GM21526 (cell line): Measurements from ENCODE around the gene HSD11B2.

Experiments used
- ATAC-seq: cut with Tn5 transposase; IDR thresholded peaks from one replicate; pipeline ENCODE4 v1.9.1; 2021; ENCODE audit warnings: moderate library complexity; ENCODE audit not compliant: unreplicated experiment, low FRiP score

HSD11B2 gene

DNA sequence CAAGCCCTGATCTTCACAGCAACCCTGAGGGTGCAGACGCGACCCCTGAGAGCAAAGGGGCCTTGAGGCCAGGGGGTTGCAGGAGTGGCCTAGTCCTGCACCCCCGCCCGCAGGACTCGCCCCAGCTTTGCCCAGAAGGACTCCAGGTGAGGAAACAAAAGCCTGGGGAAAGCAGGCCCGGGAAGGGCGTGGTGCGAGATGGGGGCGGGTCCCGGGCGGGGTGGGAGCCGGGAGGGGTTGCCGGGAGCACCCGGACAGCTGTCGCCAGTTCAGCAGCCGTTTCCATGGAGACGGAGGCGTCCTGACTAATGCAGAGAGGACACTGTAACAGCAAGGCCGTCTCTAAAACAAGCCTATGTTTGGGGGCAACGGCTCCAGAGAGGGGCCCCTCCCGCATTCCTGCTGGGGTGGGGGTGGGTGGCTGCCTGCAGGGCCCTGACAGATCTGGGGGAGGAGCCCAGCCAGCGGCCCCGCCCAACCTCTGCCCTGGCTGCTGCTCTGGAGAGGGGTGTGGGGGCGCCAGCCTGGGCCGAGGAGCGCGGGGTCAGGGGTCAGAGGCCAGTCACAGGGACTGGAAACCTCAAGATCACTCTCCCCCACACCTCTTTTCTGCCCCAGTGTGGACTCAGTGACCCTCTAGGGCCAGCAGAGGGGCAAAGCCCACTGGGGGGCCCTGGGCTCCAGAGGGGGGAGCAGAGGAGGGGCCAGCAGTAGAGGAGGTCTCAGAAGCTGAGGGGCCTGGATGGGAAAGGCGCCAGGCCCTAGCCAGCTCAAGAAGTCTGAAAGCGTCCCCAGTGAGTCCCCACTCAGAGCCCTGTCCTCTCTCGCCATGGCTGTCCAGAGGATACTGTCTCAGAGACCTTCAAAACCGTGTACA lies 34.5 kb upstream of the HSD11B2 start:
- ATAC-seq = no peak

DNA sequence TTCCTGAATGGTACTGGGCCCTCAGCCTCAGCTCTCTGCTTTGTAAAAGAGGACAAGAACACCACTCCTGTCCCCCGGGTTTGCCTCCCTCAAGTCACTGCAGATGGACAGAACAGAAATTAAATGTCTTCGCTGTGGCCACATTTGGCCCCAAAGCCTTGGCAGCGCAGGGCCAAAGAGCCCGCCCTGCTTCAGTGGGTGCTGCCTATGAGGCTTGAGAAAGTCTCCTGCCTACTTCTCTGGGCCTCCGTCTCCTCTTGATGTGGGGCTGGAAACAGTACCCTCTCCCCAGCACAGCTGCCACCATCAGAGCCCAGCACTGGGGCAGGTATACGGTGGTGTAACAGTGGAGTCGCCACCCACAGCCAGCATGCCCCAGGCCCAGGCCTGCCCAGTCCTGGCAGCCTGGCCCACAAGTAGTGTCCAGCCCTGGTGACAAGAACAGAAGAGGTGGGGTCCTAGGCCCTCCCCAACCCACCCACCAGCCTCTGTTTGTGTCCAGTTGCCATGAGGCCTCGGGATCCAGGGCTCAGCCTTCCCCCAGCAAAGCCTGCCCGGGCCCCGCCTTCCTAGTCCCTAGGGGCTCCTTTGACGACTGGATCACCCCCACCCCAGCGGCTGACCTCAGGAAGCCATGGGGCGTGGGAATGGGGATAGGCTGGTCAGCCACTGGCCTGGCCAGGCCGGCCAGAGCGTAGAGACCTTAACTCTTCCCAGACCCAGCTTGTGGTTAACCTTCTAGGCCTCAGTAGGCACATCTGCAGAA lies 33.7 kb upstream of the HSD11B2 start:
- ATAC-seq = no peak

DNA sequence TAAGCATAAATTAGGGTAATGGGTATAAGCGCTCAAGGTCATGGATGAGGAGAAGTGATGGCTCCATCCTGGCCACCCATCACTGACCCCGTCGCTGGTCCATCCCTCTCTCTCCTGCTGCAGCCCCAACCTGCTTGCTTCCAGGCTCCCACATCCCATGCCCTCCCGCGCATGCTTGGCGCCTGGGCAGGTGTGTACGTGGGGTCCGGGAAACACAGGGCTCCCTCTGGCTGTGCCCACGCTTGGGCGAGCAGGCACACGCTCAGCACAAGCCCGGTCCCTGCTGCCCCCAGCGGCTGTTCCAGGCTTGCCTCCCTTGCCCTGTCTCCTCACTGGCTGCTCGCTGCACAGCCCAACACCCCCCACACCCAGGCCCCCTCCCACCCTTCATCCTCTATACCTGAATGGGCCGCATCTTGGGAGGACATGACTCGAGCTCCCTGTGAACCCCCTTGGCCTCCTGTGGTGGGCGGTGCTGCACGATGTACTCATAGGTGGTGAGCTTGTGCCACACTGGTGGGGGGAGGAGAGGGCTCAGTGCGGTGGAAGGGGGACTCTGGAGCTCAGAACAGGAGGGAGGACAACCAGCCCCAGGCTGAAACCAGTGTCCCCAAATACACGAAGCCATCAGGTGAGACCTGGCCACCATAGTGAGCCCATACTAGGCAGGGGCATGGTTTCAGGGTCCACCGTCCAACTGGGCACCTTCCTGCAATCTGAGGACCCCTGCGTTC lies 32.9 kb upstream of the HSD11B2 start:
- no peak for ATAC-seq

GRCh38 chr16:67398546-67399217 lies 32.2 kb upstream of the HSD11B2 start:
- no peak for ATAC-seq

- ATAC-seq = no peak
These were observed 31.6 kb upstream of the HSD11B2 start for GRCh38 chr16:67399218-67399733.

DNA sequence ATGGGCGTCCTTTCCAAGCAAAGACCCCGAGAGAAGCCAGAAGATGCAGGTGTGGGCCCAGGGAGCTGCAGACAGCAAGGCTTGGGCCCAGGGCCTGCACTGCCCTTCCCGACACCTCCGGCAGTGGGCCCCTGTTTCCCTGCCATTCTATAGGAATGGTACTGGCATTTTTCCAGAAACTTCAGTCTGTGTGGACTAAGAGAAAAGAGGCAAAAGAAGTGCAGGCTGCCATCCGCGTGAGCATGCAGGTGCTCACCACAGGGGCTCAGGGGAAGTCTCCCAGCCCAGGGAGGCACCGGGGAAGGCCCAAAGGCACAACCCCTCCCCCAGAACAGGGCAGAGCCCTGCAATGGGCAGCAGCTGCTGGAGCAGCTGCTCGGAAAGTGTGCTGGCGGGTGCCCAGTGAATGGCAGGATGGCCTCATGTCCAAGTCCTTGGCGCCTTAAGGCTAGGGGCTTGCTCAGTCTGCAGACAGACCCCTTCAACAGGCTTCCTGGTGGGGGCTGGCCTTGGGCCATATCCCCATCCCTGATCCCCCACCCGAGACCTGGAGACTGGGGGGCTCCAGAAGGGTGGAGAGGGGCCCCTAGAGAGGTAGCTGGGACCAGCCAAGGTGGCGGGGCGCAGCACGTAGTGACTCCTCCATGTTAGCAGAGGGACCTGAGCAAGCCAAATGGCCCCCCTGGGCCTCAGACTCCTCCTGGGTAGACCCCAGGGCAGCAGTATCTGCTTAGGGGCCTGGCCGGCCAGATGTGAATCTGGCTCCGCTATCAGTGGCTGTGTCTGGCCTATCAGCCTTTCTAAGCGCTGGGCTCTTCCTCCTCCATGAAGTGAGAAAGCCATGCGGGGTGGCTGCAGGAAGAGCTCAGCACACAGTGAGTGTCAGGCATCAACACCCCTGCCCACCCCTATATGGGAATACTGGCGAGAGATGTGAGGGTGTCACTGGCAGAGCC lies 30.9 kb upstream of the HSD11B2 start:
- ATAC-seq = no peak

GRCh38 chr16:67400901-67401300 lies 30.0 kb upstream of the HSD11B2 start:
- ATAC-seq = no peak

GRCh38 chr16:67403976-67404555 lies 26.9 kb upstream of the HSD11B2 start:
- ATAC-seq = no peak

- no peak for ATAC-seq
These were observed 26.1 kb upstream of the HSD11B2 start for GRCh38 chr16:67404740-67405226.

GRCh38 chr16:67405336-67405735 lies 25.6 kb upstream of the HSD11B2 start:
- no peak for ATAC-seq

GRCh38 chr16:67406111-67406971 lies 24.6 kb upstream of the HSD11B2 start:
- ATAC-seq = no peak

DNA sequence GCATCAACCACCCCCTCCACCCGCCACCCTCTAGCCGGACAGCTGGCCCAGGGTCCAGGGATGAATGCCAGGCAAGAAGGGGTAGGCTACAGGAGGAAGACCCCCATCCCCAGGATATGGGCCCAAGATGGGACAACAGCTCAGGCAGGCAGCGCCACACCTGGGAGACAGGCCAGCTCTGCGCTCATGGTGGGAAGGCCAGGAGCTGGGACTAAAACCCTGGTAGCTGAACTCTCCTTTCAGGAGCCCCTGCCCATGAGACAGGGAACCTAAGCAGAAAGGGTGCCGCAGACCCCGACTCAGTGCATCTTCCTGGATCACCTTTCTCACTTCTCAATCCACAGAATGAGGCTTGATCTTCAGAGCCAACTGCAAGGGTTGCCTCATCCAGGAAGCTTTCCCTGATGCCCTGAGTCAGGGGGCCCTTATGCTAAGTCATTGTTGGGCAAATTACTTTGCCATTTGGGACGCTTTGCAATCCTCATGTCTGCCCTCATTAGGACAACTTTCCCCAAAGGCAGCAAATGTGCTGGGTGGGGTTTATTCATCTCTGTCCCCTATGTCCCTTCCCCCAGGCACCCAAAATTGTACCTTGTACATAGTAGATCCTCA lies 23.6 kb upstream of the HSD11B2 start:
- no peak for ATAC-seq

DNA sequence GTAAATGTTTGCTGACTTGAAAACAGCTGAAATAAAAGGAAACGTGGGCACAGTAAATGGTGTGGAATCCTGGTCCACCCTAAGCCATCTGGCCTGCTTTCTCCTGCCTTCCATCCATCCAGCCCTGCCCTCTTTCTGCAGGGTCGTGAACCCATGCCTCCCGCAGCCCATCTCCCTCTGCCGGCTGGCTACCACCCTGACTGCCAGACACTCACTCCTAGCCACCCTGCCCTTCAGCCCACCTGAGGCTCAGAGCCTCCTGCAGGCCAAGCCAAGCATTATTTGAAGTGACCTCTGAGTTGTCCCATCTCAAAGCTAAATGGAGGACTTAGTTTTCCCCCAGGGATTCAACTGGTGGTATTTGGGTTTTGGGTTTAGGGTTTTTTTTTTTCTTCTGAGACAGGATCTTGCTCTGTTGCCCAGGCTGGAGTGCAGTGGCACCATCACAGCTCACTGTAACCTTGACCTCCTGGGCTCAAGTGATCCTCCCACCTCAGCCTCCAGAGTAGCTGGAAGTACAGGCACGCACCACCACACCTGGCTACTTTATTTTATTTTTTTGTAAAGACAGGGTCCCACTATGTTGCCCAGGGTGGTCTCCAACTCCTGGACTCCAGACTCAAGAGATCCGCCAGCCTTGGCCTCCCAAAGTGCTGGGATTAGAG lies 23.0 kb upstream of the HSD11B2 start:
- no peak for ATAC-seq

GRCh38 chr16:67409631-67410030 lies 21.3 kb upstream of the HSD11B2 start:
- ATAC-seq = no peak

DNA sequence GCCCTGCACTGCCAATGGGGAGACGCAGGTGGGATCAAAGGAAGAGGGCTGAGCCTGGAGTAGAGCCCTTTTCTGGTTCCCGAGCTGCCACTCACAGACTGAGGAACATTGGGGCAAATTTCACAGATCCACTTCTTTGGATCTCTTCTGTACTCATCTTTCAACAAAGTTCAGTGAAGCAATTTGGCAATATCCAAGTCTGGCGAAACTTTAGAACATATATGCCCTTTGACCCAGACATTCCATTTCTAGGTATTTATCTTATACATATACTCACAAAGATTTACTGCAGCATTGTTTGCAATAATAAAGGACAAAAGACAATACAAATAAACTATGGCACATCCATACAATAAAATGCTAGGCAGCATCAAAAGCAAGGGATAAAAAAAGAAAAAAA lies 19.6 kb upstream of the HSD11B2 start:
- ATAC-seq = no peak

GRCh38 chr16:67412294-67412693 lies 18.6 kb upstream of the HSD11B2 start:
- no peak for ATAC-seq
